ENCODE results near the gene KCTD13.

DNA sequence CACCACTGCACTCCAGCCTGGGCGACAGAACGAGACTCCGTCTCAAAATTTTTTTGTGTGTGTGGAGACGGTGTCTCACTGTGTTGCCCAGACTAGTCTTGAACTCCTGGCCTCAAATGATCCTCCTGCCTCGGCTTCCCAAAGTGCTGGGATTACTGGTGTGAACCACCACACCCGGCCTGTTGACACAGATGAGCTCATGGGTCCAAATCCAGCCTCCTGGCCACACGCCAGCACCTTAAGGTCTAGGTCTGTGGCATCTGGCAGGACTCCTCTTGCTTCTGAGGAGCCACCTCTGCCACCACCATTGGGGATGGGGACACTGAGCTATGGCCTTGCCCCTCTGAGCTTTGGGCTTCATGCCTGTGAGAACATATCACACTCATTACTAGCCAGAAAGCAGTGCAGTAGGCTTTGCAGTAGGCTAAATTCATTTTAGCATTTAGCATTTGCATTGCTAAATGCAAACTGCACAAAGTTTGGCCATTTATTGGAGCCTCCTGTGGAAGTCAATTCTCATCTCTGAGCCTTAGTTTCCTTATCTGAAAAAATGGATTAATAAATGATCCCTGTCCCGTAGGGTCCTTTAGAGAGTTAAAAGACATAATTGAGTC, 57.5 kb downstream of the KCTD13 start:
- TF ChIP-seq YY1 (IDR thresholded peaks at IDR 0.05; ENCODE audit: insufficient read depth, insufficient read length) (no peak), ZNF274 (IDR thresholded peaks at IDR 0.05; ENCODE audit: low read depth, low read length) (no peak), SUZ12 (IDR thresholded peaks at IDR 0.05; ENCODE audit: extremely low read depth, insufficient read depth, insufficient read length) (no peak)

Data from NT2/D1 (cell line).